HG03139 (cell line): ENCODE results near the gene PRPF40B.

Experiments
- ATAC-seq: cut with Tn5 transposase; IDR thresholded peaks from one replicate; pipeline ENCODE4 v1.9.1; 2021; ENCODE audit not compliant: unreplicated experiment

PRPF40B gene

GRCh38 chr12:49635036-49635435 lies 11.7 kb downstream of the PRPF40B start:
- ATAC-seq: no peak

GRCh38 chr12:49635656-49636055 lies 12.3 kb downstream of the PRPF40B start:
- no peak for ATAC-seq

GRCh38 chr12:49636574-49636973 lies 13.2 kb downstream of the PRPF40B start:
- no peak for ATAC-seq

DNA sequence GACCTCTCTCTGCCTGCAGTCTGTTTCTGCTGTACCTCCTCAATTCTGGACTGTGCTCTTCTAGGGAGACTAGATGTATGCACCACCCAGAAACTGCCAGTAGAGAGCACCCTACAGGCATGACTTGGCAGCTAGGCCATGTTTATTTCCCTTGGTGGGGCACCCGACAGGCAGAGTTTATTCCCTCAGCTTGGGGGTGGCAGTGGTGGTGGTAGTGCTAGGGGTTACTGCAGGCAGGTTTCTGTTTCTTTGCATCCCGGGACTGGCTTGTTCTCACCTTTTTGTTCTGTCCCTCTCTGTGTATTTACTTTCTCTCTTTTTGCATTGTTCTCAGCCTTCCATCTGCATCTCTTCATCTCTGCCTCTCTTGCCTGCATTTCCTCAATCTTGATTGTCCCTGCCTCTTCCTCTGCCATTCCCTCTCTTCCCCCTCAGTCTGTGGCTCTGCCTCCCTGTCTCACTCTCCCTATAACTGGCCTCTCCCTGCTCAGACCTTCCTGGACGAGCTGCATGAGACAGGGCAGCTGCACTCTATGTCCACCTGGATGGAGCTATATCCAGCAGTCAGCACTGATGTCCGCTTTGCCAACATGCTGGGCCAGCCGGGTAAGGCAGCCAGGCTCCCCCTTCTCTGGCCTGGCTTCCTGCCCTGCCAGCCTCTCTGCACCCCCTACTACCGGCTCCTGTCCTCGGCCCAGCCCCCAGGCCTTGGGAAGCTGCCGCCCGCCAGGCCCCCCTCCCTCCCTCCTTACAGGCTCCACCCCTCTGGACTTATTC lies 13.8 kb downstream of the PRPF40B start:
- no peak for ATAC-seq

- ATAC-seq: no peak
Observed at GRCh38 chr12:49641748-49642369, 18.5 kb downstream of the PRPF40B start.

- ATAC-seq: no peak
Observed at GRCh38 chr12:49642370-49642802, 19.0 kb downstream of the PRPF40B start.

DNA sequence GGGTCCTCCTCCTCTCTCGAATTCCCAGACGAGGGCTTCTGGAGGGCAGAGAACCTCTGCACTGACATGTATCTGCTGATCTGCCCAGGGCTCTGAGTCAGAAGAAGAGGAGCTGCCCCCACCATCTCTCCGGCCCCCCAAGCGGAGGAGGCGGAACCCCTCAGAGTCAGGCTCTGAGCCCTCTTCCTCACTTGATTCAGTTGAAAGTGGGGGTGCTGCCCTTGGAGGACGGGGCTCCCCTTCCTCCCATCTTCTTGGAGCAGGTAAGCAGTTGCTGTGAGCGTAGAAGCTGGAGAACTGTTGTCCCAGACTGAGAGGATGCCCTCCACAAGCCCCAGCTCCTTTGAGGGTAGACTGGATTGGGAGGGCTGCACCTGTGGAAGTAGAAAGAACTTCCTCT lies 19.8 kb downstream of the PRPF40B start:
- ATAC-seq: no peak

DNA sequence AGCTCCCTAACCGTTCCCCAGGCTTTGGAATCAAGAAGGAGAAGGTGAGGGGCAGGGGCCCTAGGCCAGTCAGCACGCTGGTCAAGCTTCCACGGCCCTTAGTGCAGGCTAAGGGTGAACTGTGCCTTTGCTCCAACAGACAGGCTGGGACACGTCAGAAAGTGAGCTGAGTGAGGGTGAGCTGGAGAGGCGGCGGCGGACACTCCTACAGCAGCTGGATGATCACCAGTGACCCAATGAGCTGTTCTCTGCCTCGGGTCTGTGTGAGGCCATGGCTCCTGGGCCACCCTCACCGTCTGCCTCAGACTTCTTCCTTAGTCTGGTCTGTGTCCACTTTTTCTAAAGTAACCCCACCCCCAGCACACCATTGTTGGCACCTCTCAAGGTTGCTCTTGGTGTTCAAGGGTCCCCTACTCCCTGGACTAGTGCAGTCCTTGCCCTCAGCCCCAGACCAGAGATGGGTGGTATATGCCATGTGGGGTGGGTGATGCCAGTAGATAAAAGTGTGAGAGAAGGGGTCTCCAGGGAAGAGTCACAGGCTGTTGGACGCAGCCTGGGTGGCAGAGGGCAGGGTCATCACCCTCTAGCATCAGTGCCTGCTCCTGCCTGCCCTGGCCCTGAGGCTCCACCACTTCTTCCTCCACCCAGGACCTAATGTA lies 20.7 kb downstream of the PRPF40B start:
- ATAC-seq: no peak

GRCh38 chr12:49644620-49644994 lies 21.2 kb downstream of the PRPF40B start:
- ATAC-seq: no peak

DNA sequence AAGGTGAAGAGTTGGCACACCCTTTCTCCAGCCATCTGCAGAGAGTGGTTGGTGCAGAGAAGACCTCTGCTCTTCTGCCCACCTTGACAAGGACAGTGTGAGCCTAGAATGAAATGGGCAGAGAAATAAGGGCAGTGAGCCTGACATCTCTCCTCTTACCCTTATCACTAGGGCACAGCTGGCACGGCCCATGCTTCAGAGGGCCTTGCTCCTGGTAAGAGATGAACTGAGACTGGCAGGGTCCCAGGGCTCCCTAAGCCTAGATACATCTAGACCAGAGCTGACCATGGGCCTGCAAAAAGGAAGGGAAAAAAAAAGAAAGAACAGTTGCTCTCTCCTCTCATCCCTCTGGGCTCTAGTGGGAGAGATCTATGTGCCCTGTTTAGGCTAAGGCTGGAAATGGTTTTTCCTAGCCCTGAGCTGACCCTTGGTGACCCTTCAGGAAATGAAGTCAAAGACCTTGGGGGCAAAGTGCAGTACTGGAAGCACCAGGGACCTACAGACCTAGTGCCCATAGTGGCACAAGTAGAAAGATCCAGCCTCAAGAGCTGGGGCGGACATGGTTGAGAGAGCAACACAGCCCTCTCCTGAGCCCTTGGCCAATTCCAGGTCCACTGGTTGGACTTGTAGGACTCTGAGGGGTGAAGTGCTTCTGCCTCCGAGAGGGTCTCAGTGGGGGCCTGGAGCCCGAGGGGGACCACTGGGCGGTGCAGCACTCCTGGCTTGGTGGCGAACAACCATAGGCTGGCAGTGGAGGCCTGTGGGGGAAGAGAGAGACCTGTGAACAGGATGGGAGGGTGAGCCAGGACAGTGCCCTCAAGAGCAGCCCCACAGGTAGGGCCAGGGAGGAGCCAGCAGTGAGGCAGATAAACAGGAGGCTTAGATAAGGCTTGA lies 22.0 kb downstream of the PRPF40B start:
- ATAC-seq: no peak

- ATAC-seq: no peak
Observed at GRCh38 chr12:49646331-49646830, 23.0 kb downstream of the PRPF40B start.

DNA sequence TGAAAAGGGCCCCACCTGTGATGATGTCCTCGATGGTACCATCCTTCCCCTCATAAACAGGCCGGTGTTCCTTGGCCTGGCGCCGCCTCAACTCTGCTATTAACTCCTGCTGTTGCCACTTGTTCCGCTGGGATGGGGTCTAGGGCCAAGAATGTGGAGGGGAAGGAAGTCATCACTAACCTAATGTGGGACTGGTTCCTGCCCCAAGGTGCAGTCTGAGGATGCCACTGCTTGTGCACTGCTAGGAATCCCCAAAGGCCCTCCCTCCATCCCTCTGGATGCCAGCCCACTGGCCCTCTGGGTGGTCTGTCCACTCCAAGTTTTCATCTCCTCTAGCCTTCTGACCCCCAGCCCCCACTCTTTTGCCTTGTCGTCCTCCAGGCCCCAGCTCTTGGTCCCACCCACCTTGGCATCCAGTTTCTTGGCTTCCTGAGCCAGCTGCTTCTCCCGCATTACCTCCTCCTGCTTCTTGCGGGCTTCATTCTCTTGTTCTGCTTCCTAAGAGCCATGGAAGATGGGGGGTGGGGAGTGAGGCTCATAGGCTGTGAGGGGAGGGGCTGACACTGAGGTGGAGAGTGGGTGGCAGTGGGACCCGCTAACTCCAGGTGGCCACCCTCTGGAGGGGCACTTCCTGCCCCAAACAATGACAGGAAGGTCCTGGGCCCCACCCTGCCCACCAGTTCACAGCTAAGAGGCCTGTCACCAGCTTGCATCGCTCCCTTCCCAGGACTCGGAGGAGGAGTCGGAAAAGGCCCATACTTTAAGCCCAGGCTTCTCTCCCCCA lies 23.7 kb downstream of the PRPF40B start:
- ATAC-seq: no peak

DNA sequence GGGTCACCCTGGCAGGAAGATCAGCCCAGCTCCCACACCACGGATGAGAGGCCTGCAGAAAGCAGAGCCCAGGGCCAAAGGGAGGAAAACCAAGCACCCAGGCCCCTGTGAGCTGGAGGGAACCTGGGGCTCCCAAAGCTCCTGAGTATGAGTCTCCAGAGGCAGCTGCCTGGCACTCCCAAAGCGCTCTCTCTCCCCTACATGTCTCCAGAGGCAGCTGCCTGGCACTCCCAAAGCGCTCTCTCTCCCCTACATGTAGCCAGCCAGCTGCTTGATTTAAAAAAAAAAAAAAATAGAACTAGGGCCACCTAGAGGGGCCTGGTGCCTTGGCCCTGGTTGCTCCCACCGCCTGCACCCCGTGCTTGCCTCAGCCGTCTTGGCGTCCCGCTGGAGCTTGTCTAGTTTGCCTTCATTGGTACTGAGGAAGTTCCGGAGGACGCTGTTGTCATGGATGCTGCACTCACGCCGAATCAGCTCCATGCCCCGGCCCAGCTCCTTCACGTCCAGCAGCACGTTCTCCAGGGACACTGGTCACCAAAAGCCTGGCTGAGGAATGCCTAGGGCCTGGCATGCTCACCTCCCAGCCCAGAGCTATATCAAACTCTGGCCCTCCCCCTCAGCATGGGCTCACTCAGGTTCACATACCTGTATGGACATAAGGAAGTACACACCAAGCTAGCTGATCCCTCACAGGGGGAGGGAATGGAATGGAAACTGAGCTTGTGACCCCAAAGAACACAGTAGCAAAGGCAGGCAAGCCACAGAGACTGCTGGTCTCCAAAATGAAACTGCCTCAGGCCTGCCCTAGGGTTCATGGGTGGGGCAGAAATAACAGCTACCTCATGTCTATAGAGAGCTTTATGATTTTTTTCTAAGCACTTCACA lies 24.7 kb downstream of the PRPF40B start:
- ATAC-seq: no peak

- no peak for ATAC-seq
Observed at GRCh38 chr12:49648712-49649003, 25.3 kb downstream of the PRPF40B start.

- no peak for ATAC-seq
Observed at GRCh38 chr12:49649445-49649844, 26.1 kb downstream of the PRPF40B start.

- no peak for ATAC-seq
Observed at GRCh38 chr12:49649892-49650291, 26.5 kb downstream of the PRPF40B start.

DNA sequence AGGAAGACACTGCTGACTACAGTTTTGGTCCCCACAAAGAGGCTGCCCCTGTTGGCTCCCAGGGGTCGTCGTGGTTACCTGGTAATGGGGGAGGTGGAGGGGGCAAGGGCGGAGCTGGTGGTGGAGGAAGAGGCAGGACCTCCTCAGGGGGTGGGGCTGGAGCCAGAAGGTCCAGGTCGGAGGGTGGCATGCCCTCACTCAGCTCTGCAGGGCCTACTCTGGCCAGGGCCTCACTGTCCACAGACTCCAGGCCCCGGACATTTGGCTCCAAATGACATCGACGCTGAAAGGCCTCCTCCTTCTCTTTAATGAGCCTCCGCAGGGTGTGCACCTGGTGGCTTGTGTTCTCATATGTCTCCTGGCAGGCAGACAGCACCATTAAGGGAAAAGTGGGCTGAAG lies 28.5 kb downstream of the PRPF40B start:
- no peak for ATAC-seq

GRCh38 chr12:49652921-49653520 lies 29.7 kb downstream of the PRPF40B start:
- ATAC-seq: no peak

- ATAC-seq: no peak
Observed at GRCh38 chr12:49654715-49655114, 31.4 kb downstream of the PRPF40B start.
